HepG2 (cell line): ENCODE measurements around the gene MTMR10. TPM values are rescaled to one million over a fixed set of nuclear protein-coding genes. Genes with fewer than 3 reads are reported as not detected.

Experiments used
- ATAC-seq: fragments of 200-7000 bp; cut with Tn5 transposase; 3 replicates; pipeline ENCODE4 v1.9.1; 2020; ENCODE audit warnings: mild to moderate bottlenecking, moderate library complexity
- BruUV-seq: library from RNA; stranded (reverse); fragments of 400-500 nt; replicated peaks from 2 replicates; lab custom pipeline; 2021; lab: Mats Ljungman, UMichigan
- CTCF ChIA-PET: fragments of 300-600 bp; formaldehyde crosslinking; extraction: SDS; loops from one replicate; lab custom pipeline; 2021; ENCODE audit warnings: low total read pairs, inconsistent platforms, low intra/inter-chr PET ratio; lab: Yijun Ruan, JAX
- POLR2A ChIA-PET: fragments of 350-600 bp; sonication (Branson Sonifier 250); formaldehyde crosslinking; loops from one replicate; lab custom pipeline; 2020; ENCODE audit warnings: antibody characterized with exemption, inconsistent platforms; lab: Yijun Ruan, JAX
- DNase-seq: peaks from one replicate; pipeline ENCODE4 v3.0.0-alpha.2; 2015; ENCODE audit warnings: low spot score
- FAIRE-seq: peaks from 3 replicates; lab custom pipeline; 2011; peaks lifted over from hg19 to GRCh38; lab: Jason Lieb, UNC
- H2AFZ ChIP-seq: one replicate; pipeline ENCODE4 v1.6.1; 2011; ENCODE audit warnings: low read length, inconsistent platforms
- H3K27ac ChIP-seq: fragments of 300-600 bp; 3 replicates; pipeline ENCODE4 v1.8.0; 2011; ENCODE audit warnings: mixed run types, mild to moderate bottlenecking, mixed read lengths, low read length, inconsistent platforms; ENCODE audit not compliant: insufficient read depth; ENCODE audit errors: extremely low read length
- H3K27me3 ChIP-seq, 2 experiments: fragments of 200-600 bp in 1 of 2; 2 replicates in 1 of 2; 3 replicates in 1 of 2; pipeline versions ENCODE4 v1.6.0 to v1.8.0; 2011; ENCODE audit warnings: low read length in 2 of 2, mild to moderate bottlenecking in 2 of 2, moderate library complexity in 2 of 2, inconsistent platforms in 1 of 2; ENCODE audit not compliant: insufficient read depth in 2 of 2, control insufficient read depth in 1 of 2
- H3K36me3 ChIP-seq, 2 experiments: fragments of 200-600 bp in 1 of 2; replicated peaks in 1 of 2; 2 replicates in 1 of 2; 3 replicates in 1 of 2; pipeline versions ENCODE4 v1.5.1 to v1.8.0; 2011; ENCODE audit warnings: low read length in 2 of 2, inconsistent platforms in 1 of 2; ENCODE audit not compliant: insufficient read depth in 2 of 2, control insufficient read depth in 1 of 2
- H3K4me1 ChIP-seq: 2 replicates; pipeline ENCODE4 v1.5.1; 2012; ENCODE audit warnings: low read length, inconsistent platforms; ENCODE audit not compliant: insufficient read depth
- H3K4me2 ChIP-seq: 2 replicates; pipeline ENCODE4 v1.6.0; 2011; ENCODE audit warnings: low read depth, low read length, inconsistent platforms
- H3K4me3 ChIP-seq, 3 experiments: fragments of 200-600 bp in 1 of 3; sonication (generic), shearing (Covaris generic) in 1 of 3; replicated peaks in 1 of 3; 2 replicates each; pipeline ENCODE4 v1.5.1; 2011 to 2016; ENCODE audit warnings: low read length in 3 of 3, inconsistent platforms in 2 of 3, low read depth in 2 of 3, mild to moderate bottlenecking in 2 of 3, control low read depth in 1 of 3, mixed read lengths in 1 of 3; ENCODE audit not compliant: insufficient read depth in 1 of 3
- H3K79me2 ChIP-seq: one replicate; pipeline ENCODE4 v1.6.1; 2011; ENCODE audit warnings: low read length, inconsistent platforms; ENCODE audit not compliant: insufficient read depth
- H3K9ac ChIP-seq: 2 replicates; pipeline ENCODE4 v1.6.0; 2011; ENCODE audit warnings: mild to moderate bottlenecking, low read depth, low read length, inconsistent platforms; ENCODE audit not compliant: insufficient read depth
- H3K9me3 ChIP-seq: 2 replicates; pipeline ENCODE4 v1.5.1; 2012; ENCODE audit warnings: mild to moderate bottlenecking, low read length
- H4K20me1 ChIP-seq: 2 replicates; pipeline ENCODE4 v1.6.0; 2011; ENCODE audit warnings: inconsistent platforms, mild to moderate bottlenecking, low read length, moderate library complexity; ENCODE audit not compliant: insufficient read depth
- FOSL2 ChIP-seq: sonication (generic); formaldehyde crosslinking; IDR thresholded peaks from 2 replicates; pipeline ENCODE4 v1.4.0; 2020; ENCODE audit warnings: missing genetic modification reagents
- HOXA9 ChIP-seq: sonication (generic); formaldehyde crosslinking; IDR thresholded peaks from 2 replicates; pipeline ENCODE4 v1.8.1; 2022; ENCODE audit warnings: missing genetic modification reagents, mild to moderate bottlenecking, moderate library complexity, borderline replicate concordance
- KMT2B ChIP-seq: IDR thresholded peaks from 2 replicates; pipeline ENCODE4 v1.6.1; 2016; ENCODE audit warnings: missing genetic modification reagents, missing compliant biosample characterization
- RFXAP ChIP-seq: sonication (generic); formaldehyde crosslinking; IDR thresholded peaks from 2 replicates; pipeline ENCODE4 v1.4.0; 2020; ENCODE audit warnings: missing genetic modification reagents, borderline replicate concordance
- ZNF264 ChIP-seq: sonication (generic); formaldehyde crosslinking; IDR thresholded peaks from 2 replicates; pipeline ENCODE4 v1.4.0; 2020; ENCODE audit warnings: missing genetic modification reagents
- WGBS: methylation state at CpG from one replicate; pipeline ENCODE4 v1.1.6; 2017; ENCODE audit warnings: low lambda C conversion rate; 5-methylcytosine and 5-hydroxymethylcytosine counted together
- in situ Hi-C: cut with HindIII; loops from 2 replicates; pipeline ENCODE4 v1.10.0; 2017; ENCODE audit warnings: low pct_unique_long_range_greater_than_20kb; ENCODE audit not compliant: extremely low pct_ligation_motif_present
- intact Hi-C: fragments of 100-400 bp; cut with micrococcal nuclease; formaldehyde crosslinking; loops from one replicate; pipeline ENCODE4 v1.10.0; 2022; ENCODE audit not compliant: unreplicated experiment
- polyA plus RNA-seq, 8 experiments: library from polyadenylated mRNA; depleted of rRNA in 3 of 8; stranded (reverse) in 7 of 8; unstranded in 1 of 8; fragments of >200 nt; fragmentation: Illumina TruSeq in 4 of 8; extraction: Trizol in 4 of 8; gene quantifications; 2 replicates each; pipeline versions ENCODE4 v1.2.1 to v1.2.3, GENCODE V29; 2011 to 2016; ENCODE audit warnings: low read depth in 4 of 8, missing spikeins in 1 of 8, mixed read lengths in 1 of 8; ENCODE audit not compliant: insufficient read depth in 1 of 8
- total RNA-seq, 5 experiments: library from RNA; depleted of rRNA; stranded (reverse); fragments of >200 nt; fragmentation: Illumina TruSeq; extraction: Trizol; gene quantifications; 2 replicates each; pipeline ENCODE4 v1.2.3, GENCODE V29; 2016; ENCODE audit warnings: low read depth in 1 of 5
- TF ChIP-seq, protein P1 (sequence below), 2 experiments: sonication (generic) in 1 of 2; formaldehyde crosslinking in 1 of 2; IDR thresholded peaks; 2 replicates each; pipeline versions ENCODE4 v1.6.1 to v1.9.0; 2014 to 2022; ENCODE audit warnings: antibody characterized with exemption in 1 of 2, borderline replicate concordance in 1 of 2, inconsistent platforms in 1 of 2, low read depth in 1 of 2, missing genetic modification reagents in 1 of 2

Gene MTMR10
- total and polyA plus RNA-seq, 2 of the 13 experiments (the other 11 are each of a cell fraction or from before 2014, with no cell fraction given) = 10.2 to 17.4 TPM

DNA sequence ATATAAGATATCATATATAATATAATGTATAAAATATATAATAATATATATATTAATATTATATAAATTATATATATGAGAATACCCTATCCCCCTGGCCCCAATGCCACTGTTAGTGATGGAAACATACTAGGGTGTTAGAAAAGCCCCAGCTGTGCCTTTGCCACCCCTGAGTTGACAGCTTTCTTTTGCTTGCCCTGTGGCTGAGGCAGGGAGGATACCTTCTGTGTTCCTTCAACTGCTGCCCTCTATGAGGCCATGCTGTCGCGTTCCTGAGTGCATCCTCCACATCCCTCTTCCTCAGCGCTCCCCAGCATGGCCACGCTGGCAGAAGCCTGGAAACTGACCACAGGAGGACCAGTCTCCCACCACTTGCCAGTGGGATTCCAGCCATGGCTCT, 61.4 kb downstream of the MTMR10 start (continued):
- TF ChIP-seq, protein P1, sequence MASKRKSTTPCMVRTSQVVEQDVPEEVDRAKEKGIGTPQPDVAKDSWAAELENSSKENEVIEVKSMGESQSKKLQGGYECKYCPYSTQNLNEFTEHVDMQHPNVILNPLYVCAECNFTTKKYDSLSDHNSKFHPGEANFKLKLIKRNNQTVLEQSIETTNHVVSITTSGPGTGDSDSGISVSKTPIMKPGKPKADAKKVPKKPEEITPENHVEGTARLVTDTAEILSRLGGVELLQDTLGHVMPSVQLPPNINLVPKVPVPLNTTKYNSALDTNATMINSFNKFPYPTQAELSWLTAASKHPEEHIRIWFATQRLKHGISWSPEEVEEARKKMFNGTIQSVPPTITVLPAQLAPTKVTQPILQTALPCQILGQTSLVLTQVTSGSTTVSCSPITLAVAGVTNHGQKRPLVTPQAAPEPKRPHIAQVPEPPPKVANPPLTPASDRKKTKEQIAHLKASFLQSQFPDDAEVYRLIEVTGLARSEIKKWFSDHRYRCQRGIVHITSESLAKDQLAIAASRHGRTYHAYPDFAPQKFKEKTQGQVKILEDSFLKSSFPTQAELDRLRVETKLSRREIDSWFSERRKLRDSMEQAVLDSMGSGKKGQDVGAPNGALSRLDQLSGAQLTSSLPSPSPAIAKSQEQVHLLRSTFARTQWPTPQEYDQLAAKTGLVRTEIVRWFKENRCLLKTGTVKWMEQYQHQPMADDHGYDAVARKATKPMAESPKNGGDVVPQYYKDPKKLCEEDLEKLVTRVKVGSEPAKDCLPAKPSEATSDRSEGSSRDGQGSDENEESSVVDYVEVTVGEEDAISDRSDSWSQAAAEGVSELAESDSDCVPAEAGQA (IDR thresholded peaks at IDR 0.05; ENCODE audit: low read depth) = no peak
- TF ChIP-seq, protein P1 (CRISPR knock-in tag; IDR thresholded peaks at IDR 0.05; ENCODE audit: borderline replicate concordance) = no peak
- TF ChIP-seq ZNF264 (CRISPR knock-in tag) = no peak
- no peak for TF ChIP-seq HOXA9 (CRISPR knock-in tag)
- TF ChIP-seq, all 625 proteins: peak for 0

DNA sequence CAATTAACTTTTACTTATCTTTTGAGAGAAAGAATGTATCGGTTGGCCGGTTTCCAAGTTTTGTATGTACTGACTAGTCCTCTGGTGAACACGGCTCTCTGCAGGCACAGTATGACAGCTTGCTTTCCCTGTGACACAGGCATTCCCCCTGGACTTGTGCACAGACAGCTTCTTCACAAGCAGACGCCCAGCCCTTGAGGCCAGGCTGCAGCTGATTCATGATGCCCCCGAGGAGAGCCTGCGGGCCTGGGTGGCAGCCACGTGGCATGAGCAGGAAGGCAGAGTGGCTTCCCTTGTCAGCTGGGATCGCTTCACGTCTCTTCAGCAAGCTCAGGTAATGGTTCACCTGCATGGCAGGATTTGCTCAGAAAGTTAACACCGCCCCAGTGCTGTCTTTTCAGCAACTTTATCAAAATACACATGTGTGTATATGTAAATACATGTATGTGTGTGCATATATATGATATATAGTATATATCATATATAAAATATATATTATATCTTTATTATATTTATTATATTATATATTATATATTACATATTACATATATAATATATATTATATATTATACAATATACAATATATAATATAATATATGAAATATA, 62.3 kb downstream of the MTMR10 start:
- H3K9me3 ChIP-seq = no peaks in the 10 kb centered on the region
- no peaks in the 10 kb centered on the region for H3K4me1 ChIP-seq
- no peak for TF ChIP-seq FOSL2
- no peak for TF ChIP-seq RFXAP (CRISPR knock-in tag)
- no peak for TF ChIP-seq KMT2B
- intact Hi-C loops (no loop called here), in situ Hi-C loops (no loop called here)
- H3K4me3 ChIP-seq = no peak overlapping the region
- DNase-seq (no peak), FAIRE-seq (no peak), ATAC-seq (no peak; the same call in 2 of the 3 replicates)
- no peak overlapping the region for H3K4me2 ChIP-seq
- no peaks in the 10 kb centered on the region for H3K79me2 ChIP-seq
- no TSS peak for BruUV-seq
- H3K36me3 ChIP-seq = peaks cover 15 to 45% of the 10 kb centered on the region in 2 experiments
- no peak overlapping the region for H2AFZ ChIP-seq
- H4K20me1 ChIP-seq = no peaks in the 10 kb centered on the region
- ChIA-PET CTCF (no interaction called here), POLR2A (no interaction called here)
- no peaks in the 10 kb centered on the region for H3K27me3 ChIP-seq
- H3K9ac ChIP-seq = no peak overlapping the region
- 96% methylated on average over 10 of the region's 10 CpGs for WGBS
- H3K27ac ChIP-seq = no peak overlapping the region
